WERI-Rb-1 (cell line): Measurements from ENCODE around the gene C21orf58.

ENCODE experiments used
- DNase-seq: peaks from one replicate; pipeline ENCODE4 v3.0.0-alpha.2; 2020
- H3K27ac ChIP-seq: fragments of 250-450 bp; sonication (Bioruptor Pico); 2 replicates; pipeline ENCODE4 v1.5.1; 2020; ENCODE audit warnings: mild to moderate bottlenecking, moderate library complexity
- H3K27me3 ChIP-seq: fragments of 250-450 bp; sonication (Bioruptor Pico); 2 replicates; pipeline ENCODE4 v1.5.1; 2021; ENCODE audit warnings: mild to moderate bottlenecking, low read depth, moderate library complexity; ENCODE audit not compliant: insufficient read depth, severe bottlenecking
- H3K36me3 ChIP-seq: fragments of 250-450 bp; sonication (Bioruptor Pico); 2 replicates; pipeline ENCODE4 v1.5.1; 2020; ENCODE audit warnings: mild to moderate bottlenecking, moderate library complexity
- H3K4me3 ChIP-seq: 2 replicates; pipeline ENCODE4 v1.5.1; 2011; ENCODE audit warnings: low read depth, mild to moderate bottlenecking, control low read depth, low read length
- H3K9me3 ChIP-seq: fragments of 250-450 bp; sonication (Bioruptor Pico); 2 replicates; pipeline ENCODE4 v1.5.1; 2021; ENCODE audit warnings: mild to moderate bottlenecking, moderate library complexity; ENCODE audit not compliant: severe bottlenecking
- TF ChIP-seq, protein P1 (sequence below): IDR thresholded peaks from 2 replicates; pipeline ENCODE4 v1.5.1; 2011; ENCODE audit warnings: low read depth, mild to moderate bottlenecking, control low read depth, inconsistent platforms, low read length

C21orf58 gene

DNA sequence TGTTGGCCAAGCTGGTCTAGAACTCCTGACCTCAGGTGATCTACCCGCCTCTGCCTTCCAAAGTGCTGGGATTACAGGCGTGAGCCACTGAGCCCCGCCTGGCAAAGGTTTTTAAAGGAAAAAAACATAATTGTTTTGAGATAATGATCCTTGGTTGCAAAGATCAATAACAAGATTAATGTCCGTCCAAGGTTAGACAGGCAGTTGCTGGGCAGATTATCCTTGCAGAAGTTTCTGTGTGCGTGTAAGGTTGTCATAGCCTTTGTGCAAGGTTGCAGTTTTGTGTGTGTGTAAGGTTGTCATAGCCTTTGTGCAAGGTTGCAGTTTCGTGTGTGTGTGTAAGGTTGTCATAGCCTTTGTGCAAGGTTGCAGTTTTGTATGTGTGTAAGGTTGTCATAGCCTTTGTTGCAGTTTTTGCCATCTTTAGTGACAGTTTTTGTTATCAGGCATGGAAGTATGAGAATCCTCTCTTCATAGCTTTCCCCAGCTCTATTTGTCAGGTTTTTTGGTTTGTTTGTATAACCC is 34.0 kb downstream of the C21orf58 start:
- Histone ChIP-seq H3K36me3 (peaks cover 29% of the 10 kb centered on the region), H3K27me3 (no peaks in the 10 kb centered on the region), H3K9me3 (no peaks in the 10 kb centered on the region), H3K4me3 (no peak overlapping the region), H3K27ac (no peak overlapping the region)
- no peak for DNase-seq
- TF ChIP-seq, protein P1, sequence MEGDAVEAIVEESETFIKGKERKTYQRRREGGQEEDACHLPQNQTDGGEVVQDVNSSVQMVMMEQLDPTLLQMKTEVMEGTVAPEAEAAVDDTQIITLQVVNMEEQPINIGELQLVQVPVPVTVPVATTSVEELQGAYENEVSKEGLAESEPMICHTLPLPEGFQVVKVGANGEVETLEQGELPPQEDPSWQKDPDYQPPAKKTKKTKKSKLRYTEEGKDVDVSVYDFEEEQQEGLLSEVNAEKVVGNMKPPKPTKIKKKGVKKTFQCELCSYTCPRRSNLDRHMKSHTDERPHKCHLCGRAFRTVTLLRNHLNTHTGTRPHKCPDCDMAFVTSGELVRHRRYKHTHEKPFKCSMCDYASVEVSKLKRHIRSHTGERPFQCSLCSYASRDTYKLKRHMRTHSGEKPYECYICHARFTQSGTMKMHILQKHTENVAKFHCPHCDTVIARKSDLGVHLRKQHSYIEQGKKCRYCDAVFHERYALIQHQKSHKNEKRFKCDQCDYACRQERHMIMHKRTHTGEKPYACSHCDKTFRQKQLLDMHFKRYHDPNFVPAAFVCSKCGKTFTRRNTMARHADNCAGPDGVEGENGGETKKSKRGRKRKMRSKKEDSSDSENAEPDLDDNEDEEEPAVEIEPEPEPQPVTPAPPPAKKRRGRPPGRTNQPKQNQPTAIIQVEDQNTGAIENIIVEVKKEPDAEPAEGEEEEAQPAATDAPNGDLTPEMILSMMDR = no peak

GRCh38 chr21:46287541-46287940 is 36.1 kb downstream of the C21orf58 start:
- Histone ChIP-seq H3K4me3 (peak overlapping the region; percentile 96), H3K9me3 (peaks cover 2% of the 10 kb centered on the region), H3K27me3 (no peaks in the 10 kb centered on the region), H3K27ac (peak overlapping the region; percentile 95), H3K36me3 (peaks cover 51% of the 10 kb centered on the region)
- DNase-seq = no peak
- TF ChIP-seq, protein P1 = no peak

DNA sequence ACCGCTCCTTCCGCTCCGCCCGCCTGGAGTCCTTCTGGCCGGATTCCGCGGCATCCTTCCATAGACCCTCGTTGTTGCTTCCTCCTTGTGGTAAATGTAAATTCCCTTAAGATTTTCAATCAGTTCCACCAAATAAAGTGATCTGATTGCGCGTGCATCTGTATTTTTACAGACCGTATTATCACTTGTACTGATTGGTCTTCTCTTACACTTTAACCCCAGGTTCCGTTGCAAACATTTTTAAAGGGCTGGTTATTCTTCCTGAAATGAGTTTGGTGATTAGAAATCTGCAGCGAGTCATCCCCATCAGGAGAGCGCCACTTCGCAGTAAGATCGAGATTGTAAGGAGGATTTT is 37.0 kb downstream of the C21orf58 start:
- no peak for DNase-seq
- Histone ChIP-seq H3K4me3 (peak overlapping the region; percentile 96), H3K27me3 (no peaks in the 10 kb centered on the region), H3K27ac (peak overlapping the region; percentile 95), H3K36me3 (peaks cover 54% of the 10 kb centered on the region), H3K9me3 (peaks cover 2% of the 10 kb centered on the region)
- TF ChIP-seq, protein P1 = no peak

DNA sequence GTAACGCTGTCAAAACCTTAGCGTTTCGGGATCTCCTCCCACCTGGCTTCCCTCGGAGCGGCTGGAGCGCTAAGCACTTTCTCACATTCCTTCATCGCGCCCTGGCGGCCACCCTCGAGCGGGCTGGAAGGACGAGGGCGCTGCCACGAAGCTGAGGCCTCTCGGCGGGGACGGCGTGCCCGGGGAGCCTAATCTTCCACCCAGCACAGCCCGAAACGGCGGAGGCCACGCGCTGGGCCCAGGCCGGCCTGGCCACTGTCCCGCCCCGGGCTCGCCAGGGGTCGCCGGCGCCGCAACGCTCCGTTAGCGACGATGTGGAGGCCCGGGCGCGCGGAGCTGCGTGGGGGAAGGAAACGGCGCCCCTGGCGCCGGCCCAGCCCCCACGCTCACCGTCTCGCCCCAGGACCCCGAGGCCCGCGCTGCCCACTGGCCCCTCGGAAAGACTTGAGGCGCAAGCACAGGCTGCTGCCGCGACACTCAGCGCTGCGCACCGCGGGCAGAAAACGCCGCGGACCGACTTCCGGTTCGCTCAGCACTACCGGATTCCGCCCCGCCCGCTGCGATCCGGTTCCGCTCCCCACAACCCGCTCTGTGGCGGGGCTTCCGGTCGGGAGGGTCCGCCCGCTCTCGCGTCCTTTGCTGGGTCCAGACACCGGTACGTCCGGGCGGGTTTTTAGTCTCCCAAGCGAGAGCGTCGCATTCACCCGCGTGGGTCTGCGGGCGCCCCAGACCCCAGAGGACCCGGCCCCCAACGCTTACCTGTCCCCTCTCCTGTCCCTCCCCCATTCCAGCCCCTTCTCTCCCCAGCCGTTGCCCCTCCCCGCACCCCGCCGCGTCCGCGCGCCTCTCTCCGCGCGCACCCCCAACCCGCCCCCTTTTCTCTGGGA is 37.7 kb downstream of the C21orf58 start, which contains the start of gene YBEY:
Gene YBEY (plus strand): TSS at position 582 of the 887 bp plus-strand sequence. CDS start 572 bp downstream, outside the sequence.
- Histone ChIP-seq H3K4me3 (peak within 1 kb of the TSS; percentile 96), H3K36me3 (peaks cover 54% of the 10 kb centered on the region), H3K9me3 (peaks cover 2% of the 10 kb centered on the region), H3K27ac (peak within 1 kb of the TSS; percentile 95), H3K27me3 (no peaks in the 10 kb centered on the region)
- peak; percentile 95 for DNase-seq
- TF ChIP-seq, protein P1 = peak; percentile 42

- Histone ChIP-seq H3K27me3 (no peaks in the 10 kb centered on the region), H3K27ac (peak within 1 kb of the TSS; percentile 95), H3K9me3 (peaks cover 2% of the 10 kb centered on the region), H3K36me3 (peaks cover 58% of the 10 kb centered on the region), H3K4me3 (peak within 1 kb of the TSS; percentile 96)
- TF ChIP-seq, protein P1 = no peak
- no peak for DNase-seq
Measured at GRCh38 chr21:46285206-46285661, 38.4 kb downstream of the C21orf58 start, which contains the start of gene MCM3AP. TSS of gene MCM3AP (minus strand) at chr21:46285611. CDS start at chr21:46285286, 325 bp downstream.
